H9 (cell line): ENCODE data around the gene KDM3A. TPM values are rescaled to one million over a fixed set of nuclear protein-coding genes. Genes with fewer than 3 reads are reported as not detected.

Source experiments
- DNase-seq: peaks from one replicate; pipeline ENCODE4 v3.0.0-alpha.2; 2017
- H2AFZ ChIP-seq: one replicate; pipeline ENCODE4 v1.6.1; 2013; ENCODE audit warnings: mild to moderate bottlenecking, low read length, control low read depth, moderate library complexity
- H2AK5ac ChIP-seq: 2 replicates; pipeline ENCODE4 v1.6.1; 2013; ENCODE audit warnings: low read length, control low read depth, mixed read lengths; ENCODE audit not compliant: insufficient read length
- H2BK120ac ChIP-seq: one replicate; pipeline ENCODE4 v1.6.1; 2013; ENCODE audit warnings: low read depth, mild to moderate bottlenecking, low read length, control low read depth, inconsistent platforms; ENCODE audit not compliant: poor library complexity, severe bottlenecking
- H2BK12ac ChIP-seq: 2 replicates; pipeline ENCODE4 v1.6.1; 2013; ENCODE audit warnings: low read length, control low read depth, mixed read lengths, low read depth; ENCODE audit not compliant: insufficient read length
- H2BK15ac ChIP-seq: 2 replicates; pipeline ENCODE4 v1.6.1; 2013; ENCODE audit warnings: low read depth, low read length, control low read depth
- H2BK20ac ChIP-seq: one replicate; pipeline ENCODE4 v1.6.1; 2013; ENCODE audit warnings: low read depth, mild to moderate bottlenecking, low read length, control low read depth, inconsistent platforms; ENCODE audit not compliant: poor library complexity, severe bottlenecking
- H2BK5ac ChIP-seq: 2 replicates; pipeline ENCODE4 v1.6.1; 2013; ENCODE audit warnings: low read length, control low read depth, mixed read lengths; ENCODE audit not compliant: insufficient read length
- H3K14ac ChIP-seq: 2 replicates; pipeline ENCODE4 v1.6.1; 2013; ENCODE audit warnings: low read length, control low read depth; ENCODE audit not compliant: insufficient read depth
- H3K18ac ChIP-seq: 2 replicates; pipeline ENCODE4 v1.6.1; 2013; ENCODE audit warnings: low read depth, mild to moderate bottlenecking, mixed read lengths, low read length, control low read depth; ENCODE audit not compliant: insufficient read length
- H3K23ac ChIP-seq: 2 replicates; pipeline ENCODE4 v1.6.1; 2013; ENCODE audit warnings: low read length, control low read depth, mixed read lengths, low read depth; ENCODE audit not compliant: insufficient read length
- H3K23me2 ChIP-seq: 2 replicates; pipeline ENCODE4 v1.6.1; 2013; ENCODE audit warnings: low read depth, mild to moderate bottlenecking, mixed read lengths, low read length, control low read depth; ENCODE audit not compliant: insufficient read length, poor library complexity, severe bottlenecking
- H3K27ac ChIP-seq: 2 replicates; pipeline ENCODE4 v1.5.1; 2013; ENCODE audit warnings: low read length, control low read depth, mixed read lengths, low read depth; ENCODE audit not compliant: insufficient read length
- H3K27me3 ChIP-seq: 2 replicates; pipeline ENCODE4 v1.6.1; 2013; ENCODE audit warnings: low read length, control low read depth, inconsistent platforms; ENCODE audit not compliant: insufficient read depth
- H3K4ac ChIP-seq: 2 replicates; pipeline ENCODE4 v1.6.1; 2013; ENCODE audit warnings: low read depth, mild to moderate bottlenecking, control low read depth, inconsistent platforms, low read length, moderate library complexity
- H3K4me1 ChIP-seq: 2 replicates; pipeline ENCODE4 v1.6.1; 2013; ENCODE audit warnings: low read length, control low read depth, inconsistent platforms; ENCODE audit not compliant: insufficient read depth
- H3K4me2 ChIP-seq: 2 replicates; pipeline ENCODE4 v1.6.1; 2013; ENCODE audit warnings: low read length, control low read depth, mixed read lengths; ENCODE audit not compliant: insufficient read length, insufficient read depth
- H3K56ac ChIP-seq: 2 replicates; pipeline ENCODE4 v1.6.1; 2013; ENCODE audit warnings: low read depth, mild to moderate bottlenecking, mixed read lengths, low read length, control low read depth; ENCODE audit not compliant: insufficient read length
- H3K79me1 ChIP-seq: 2 replicates; pipeline ENCODE4 v1.6.1; 2013; ENCODE audit warnings: low read depth, mild to moderate bottlenecking, moderate library complexity, low read length, control low read depth, inconsistent platforms; ENCODE audit not compliant: insufficient read depth, poor library complexity, severe bottlenecking
- H3K79me2 ChIP-seq: 2 replicates; pipeline ENCODE4 v1.6.1; 2013; ENCODE audit warnings: low read length, control low read depth, inconsistent platforms; ENCODE audit not compliant: insufficient read depth
- H3K9ac ChIP-seq: 2 replicates; pipeline ENCODE4 v1.6.1; 2013; ENCODE audit warnings: low read length, control low read depth, mixed read lengths; ENCODE audit not compliant: insufficient read length; ENCODE audit errors: extremely low read depth
- H3K9me3 ChIP-seq: one replicate; pipeline ENCODE4 v1.6.1; 2013; ENCODE audit warnings: low read depth, low read length, inconsistent platforms; ENCODE audit not compliant: control insufficient read depth
- H3T11ph ChIP-seq: one replicate; pipeline ENCODE4 v1.6.1; 2013; ENCODE audit warnings: mild to moderate bottlenecking, low read length, control low read depth, inconsistent platforms
- H4K20me1 ChIP-seq: one replicate; pipeline ENCODE4 v1.6.1; 2013; ENCODE audit not compliant: control insufficient read depth, insufficient read length, insufficient read depth
- H4K5ac ChIP-seq: 2 replicates; pipeline ENCODE4 v1.6.1; 2013; ENCODE audit warnings: low read depth, mild to moderate bottlenecking, mixed read lengths, low read length, control low read depth; ENCODE audit not compliant: insufficient read length
- H4K8ac ChIP-seq: replicated peaks from 2 replicates; pipeline ENCODE4 v1.6.1; 2013; ENCODE audit warnings: low read length, control low read depth, mixed read lengths, low read depth; ENCODE audit not compliant: insufficient read length
- H4K91ac ChIP-seq: 2 replicates; pipeline ENCODE4 v1.6.1; 2013; ENCODE audit warnings: low read depth, mild to moderate bottlenecking, moderate library complexity, mixed read lengths, low read length, control low read depth; ENCODE audit not compliant: insufficient read length
- H3K27ac Mint-ChIP-seq, 3 experiments: 2 replicates in 2 of 3; 3 replicates in 1 of 3; pipeline ENCODE4 v1.8.0; 2020 to 2021; ENCODE audit warnings: mixed read lengths in 3 of 3, mild to moderate bottlenecking in 1 of 3, moderate library complexity in 1 of 3
- H3K27me3 Mint-ChIP-seq: 2 replicates; pipeline ENCODE4 v1.8.0; 2021; ENCODE audit warnings: low read depth, mild to moderate bottlenecking, moderate library complexity, mixed read lengths
- H3K36me3 Mint-ChIP-seq, 3 experiments: 2 replicates in 2 of 3; 3 replicates in 1 of 3; pipeline ENCODE4 v1.8.0; 2020 to 2021; ENCODE audit warnings: low read depth in 3 of 3, mixed read lengths in 3 of 3; ENCODE audit not compliant: insufficient read depth in 1 of 3
- H3K4me1 Mint-ChIP-seq, 2 experiments: 2 replicates each; pipeline ENCODE4 v1.8.0; 2020; ENCODE audit warnings: mixed read lengths in 2 of 2
- H3K4me3 Mint-ChIP-seq, 2 experiments: 2 replicates in 1 of 2; 3 replicates in 1 of 2; pipeline ENCODE4 v1.8.0; 2020 to 2021; ENCODE audit warnings: mild to moderate bottlenecking in 2 of 2, mixed read lengths in 2 of 2, moderate library complexity in 1 of 2
- H3K9me3 Mint-ChIP-seq, 2 experiments: 2 replicates in 1 of 2; 3 replicates in 1 of 2; pipeline ENCODE4 v1.8.0; 2020; ENCODE audit warnings: mild to moderate bottlenecking in 2 of 2, mixed read lengths in 2 of 2, moderate library complexity in 1 of 2
- CTCF ChIP-seq: fragments of 200-600 bp; sonication (generic); conservative IDR thresholded peaks from 3 replicates; pipeline ENCODE4 v1.8.0; 2021; ENCODE audit warnings: antibody characterized with exemption, mild to moderate bottlenecking
- WGBS: extraction: QIAGEN DNeasy Blood & Tissue Kit; methylation state at CpG from one replicate; pipeline ENCODE4 v1.1.7; 2013; ENCODE audit warnings: missing lambda C conversion rate, low lambda C conversion rate, mixed read lengths; ENCODE audit not compliant: insufficient read length; ENCODE audit errors: extremely low coverage; 5-methylcytosine and 5-hydroxymethylcytosine counted together
- total RNA-seq: library from RNA; stranded (reverse); gene quantifications from 2 replicates; pipeline ENCODE4 v1.2.1, GENCODE V29; 2021

Gene KDM3A
- total RNA-seq, 1 experiment from 2014 or later: 28.1 TPM

GRCh38 chr2:86487062-86487461 lies 45.9 kb downstream of the KDM3A start:
- Mint-ChIP-seq H3K9me3 (no peaks in the 10 kb centered on the region), H3K36me3 (peaks cover 55 to 95% (median 91%) of the 10 kb centered on the region in 3 experiments)
- DNase-seq: no peak

More at GRCh38 chr2:86487062-86487461, 45.9 kb downstream of the KDM3A start:
- H3K4me3 Mint-ChIP-seq: no peak overlapping the region
- Histone ChIP-seq H2BK5ac (no peak overlapping the region), H3K4ac (no peak overlapping the region), H4K91ac (no peak overlapping the region), H3K9me3 (no peaks in the 10 kb centered on the region), H3K18ac (no peak overlapping the region), H3K14ac (no peak overlapping the region), H3K23me2 (no peaks in the 10 kb centered on the region), H2BK15ac (no peak overlapping the region), H3K79me2 (no peaks in the 10 kb centered on the region), H3K4me1 (no peaks in the 10 kb centered on the region), H2BK12ac (no peak overlapping the region), H3K27ac (no peak overlapping the region), H3K27me3 (no peaks in the 10 kb centered on the region), H3K23ac (no peak overlapping the region), H2BK120ac (no peak overlapping the region), H4K5ac (no peak overlapping the region), H3T11ph (no peak overlapping the region), H3K56ac (no peak overlapping the region), H2BK20ac (no peak overlapping the region), H2AFZ (no peak overlapping the region), H4K8ac (no peak overlapping the region), H3K4me2 (no peak overlapping the region), H3K9ac (no peak overlapping the region), H2AK5ac (no peak overlapping the region), H3K79me1 (no peaks in the 10 kb centered on the region), H4K20me1 (no peaks in the 10 kb centered on the region)
- H3K27me3 Mint-ChIP-seq: no peaks in the 10 kb centered on the region
- peak overlapping the region in 1 of 3 experiments; percentile 41; a peak in 1 of 7 replicates for H3K27ac Mint-ChIP-seq
- H3K4me1 Mint-ChIP-seq: no peaks in the 10 kb centered on the region
- no CpG with 5 or more reads among the region's 2 CpGs for WGBS
- peak; percentile 30; the same call in 1 of the 3 replicates for TF ChIP-seq CTCF
